GM19240 (cell line): ENCODE measurements around the gene OR2J3.
A peak's percentile ranks its signal among the peaks of the same experiment; 100 is the strongest.
"Not testable (repeated sequence)": the region's sequence is repeated elsewhere in the genome, so short reads cannot be mapped to it uniquely, and the experiment has no call there.

Source experiments
- DNase-seq: peaks from one replicate; pipeline ENCODE4 v3.0.0; 2011; ENCODE audit warnings: low spot score; ENCODE audit not compliant: insufficient read length

OR2J3 gene

DNA sequence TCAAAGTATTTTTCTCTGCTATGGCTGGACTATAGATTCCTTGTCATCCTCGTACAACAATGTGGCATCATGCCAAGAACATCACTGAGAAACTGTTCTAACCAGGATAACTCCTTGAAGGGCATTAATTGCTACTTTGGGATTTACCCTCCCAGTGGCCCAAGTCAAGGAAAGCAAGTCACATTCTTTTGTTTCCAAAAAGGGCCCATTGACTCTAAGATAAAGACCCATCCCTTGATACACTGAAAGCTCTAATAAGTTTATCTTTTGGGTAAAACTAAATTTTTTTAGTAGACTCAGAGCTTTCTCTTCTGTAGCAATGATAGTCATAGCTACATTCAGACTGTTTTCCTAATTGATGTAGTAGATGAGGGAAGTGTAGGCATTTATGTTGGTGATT is at the start of gene OR2J3:
Gene OR2J3 (plus strand): TSS at position 301 of the 400 bp plus-strand sequence. CDS start 3,833 bp downstream, outside the sequence.
- no peak for DNase-seq

GRCh38 chr6:29071831-29072723 is 35.8 kb upstream of the OR2J3 start:
- peak; percentile 29 for DNase-seq

- no peak for DNase-seq
Measured at GRCh38 chr6:29079203-29079602, 28.7 kb upstream of the OR2J3 start.

GRCh38 chr6:29081312-29081711 is 26.5 kb upstream of the OR2J3 start:
- DNase-seq: no peak

DNA sequence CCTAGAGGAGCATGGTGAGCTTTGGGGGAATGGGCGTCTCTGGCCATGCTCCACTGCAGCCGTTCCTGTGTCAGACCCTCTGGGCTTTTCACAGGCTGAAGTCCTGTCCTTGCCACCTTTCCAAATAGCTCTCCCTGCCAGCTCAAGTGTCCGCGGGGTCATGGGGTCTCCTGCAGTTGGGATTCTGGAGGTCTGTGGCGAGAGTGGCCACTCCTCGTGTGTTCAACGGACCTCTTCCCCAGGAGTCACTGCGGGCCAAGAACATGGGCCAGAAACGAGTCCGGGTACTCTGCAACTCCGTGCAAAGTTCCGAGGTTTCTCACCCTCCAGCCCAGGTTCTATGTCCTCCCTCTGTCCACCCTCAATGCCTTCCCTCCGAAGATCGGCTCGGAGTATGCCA is 25.4 kb upstream of the OR2J3 start:
- DNase-seq: no peak

GRCh38 chr6:29087213-29087612 is 20.6 kb upstream of the OR2J3 start, which contains the start of gene OR2B3:
OR2B3 (minus strand) TSS chr6:29087313; CDS start chr6:29087248, 65 bp downstream.
- no peak for DNase-seq

GRCh38 chr6:29092957-29093356 is 14.9 kb upstream of the OR2J3 start:
- DNase-seq: no peak

GRCh38 chr6:29097803-29098202 is 10.1 kb upstream of the OR2J3 start:
- no peak for DNase-seq

DNA sequence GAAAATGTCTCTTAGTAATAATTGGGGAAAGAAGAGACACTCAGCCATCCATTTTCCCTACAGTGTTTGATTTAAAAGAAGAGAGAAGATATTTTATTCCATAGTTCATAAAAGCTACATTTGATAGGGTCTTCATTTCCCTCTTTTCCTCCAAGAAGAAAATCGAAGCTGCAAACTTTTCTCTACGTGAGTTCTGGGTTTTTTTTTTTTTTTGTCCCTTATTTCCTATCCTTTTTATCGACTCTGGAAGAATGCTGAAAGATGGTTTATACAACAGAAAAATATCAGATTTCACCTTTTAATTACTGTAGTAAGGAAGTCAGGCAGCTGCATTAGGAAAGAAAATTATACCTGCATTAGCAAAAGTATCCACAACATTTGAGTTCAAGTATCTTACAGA is 8.7 kb upstream of the OR2J3 start, which contains the start of gene OR2J1:
Gene OR2J1 (plus strand): TSS at position 301 of the 400 bp plus-strand sequence. CDS start 1,453 bp downstream, outside the sequence.
- no peak for DNase-seq

GRCh38 chr6:29112135-29112534 is 4.3 kb downstream of the OR2J3 start:
- DNase-seq: no peak

- DNase-seq: not testable (repeated sequence)
Measured at GRCh38 chr6:29114964-29115363, 7.1 kb downstream of the OR2J3 start.

DNA sequence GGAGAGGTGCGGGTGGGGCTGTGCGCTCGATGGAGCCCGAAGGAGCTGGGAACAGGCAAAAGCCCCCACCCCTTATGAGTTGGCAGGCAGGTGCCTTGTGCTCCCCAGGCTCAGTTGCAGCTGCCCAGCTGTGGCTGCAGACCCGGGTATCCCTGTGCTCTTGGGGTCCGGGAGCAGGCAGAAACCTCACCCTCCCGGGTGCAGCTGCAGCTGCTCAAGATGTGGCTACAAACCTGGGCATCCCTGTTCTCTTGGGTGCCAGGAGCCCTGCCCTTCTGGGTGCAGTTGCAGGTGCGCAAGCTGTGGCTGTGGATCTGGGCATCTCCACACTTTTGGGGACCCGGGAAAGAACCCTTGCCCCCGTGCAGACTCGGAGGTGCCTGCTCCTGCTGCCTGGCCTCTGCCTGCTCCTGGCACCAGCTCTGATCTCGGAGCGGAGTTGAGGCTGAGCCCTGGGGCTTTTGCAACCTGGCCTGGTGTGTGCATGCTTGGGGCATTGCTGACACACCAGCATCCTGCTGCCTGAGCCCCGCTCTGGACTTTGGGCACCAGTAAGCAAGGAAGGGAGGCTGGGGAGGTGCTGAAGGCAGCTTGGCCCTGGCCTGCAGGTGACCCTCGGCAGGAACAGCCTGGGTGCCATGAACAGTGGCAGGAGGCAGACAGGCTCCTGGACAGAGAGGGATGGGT is 21.6 kb downstream of the OR2J3 start:
- no peak for DNase-seq

- DNase-seq: no peak
Measured at GRCh38 chr6:29130644-29131043, 22.8 kb downstream of the OR2J3 start.

GRCh38 chr6:29131691-29132090 is 23.8 kb downstream of the OR2J3 start:
- DNase-seq: no peak

GRCh38 chr6:29137724-29138123 is 29.9 kb downstream of the OR2J3 start:
- DNase-seq: no peak

DNA sequence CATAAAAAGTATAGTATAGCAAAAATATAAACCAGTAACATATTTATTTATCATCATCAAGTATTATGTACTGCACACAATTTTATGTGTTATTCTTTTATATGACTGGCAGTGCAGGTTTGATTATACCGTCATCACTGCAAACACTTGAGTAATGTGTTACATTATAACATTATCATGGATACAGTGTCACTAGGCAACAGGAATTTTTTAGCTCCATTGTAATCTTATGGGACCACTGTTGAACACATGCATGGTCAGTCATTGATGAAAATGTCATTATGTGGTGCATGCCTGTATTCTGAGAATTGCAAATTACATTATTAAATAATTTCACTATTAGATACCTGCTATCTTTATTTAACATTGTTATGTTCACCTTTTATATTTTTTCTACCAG is 33.7 kb downstream of the OR2J3 start:
- no peak for DNase-seq

- no peak for DNase-seq
Measured at GRCh38 chr6:29142309-29142708, 34.5 kb downstream of the OR2J3 start.

GRCh38 chr6:29146179-29146578 is 38.3 kb downstream of the OR2J3 start:
- DNase-seq: no peak

DNA sequence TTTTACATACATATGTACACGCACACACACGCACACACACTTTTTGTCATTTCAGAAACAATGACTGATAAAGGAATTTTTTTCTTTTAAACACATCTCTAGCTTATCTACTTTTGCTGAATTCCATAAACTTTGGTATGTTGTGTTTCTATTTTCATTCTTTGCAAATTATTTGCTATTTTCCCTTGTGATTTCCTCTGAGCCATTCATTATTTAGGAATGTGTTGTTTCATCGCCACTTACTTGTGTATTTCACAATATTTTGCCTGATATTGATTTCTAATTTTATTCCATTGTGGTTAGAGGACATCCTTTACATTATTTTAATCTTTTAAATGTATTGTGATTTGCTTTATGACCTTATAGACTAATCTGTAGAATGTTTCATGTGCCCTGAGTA is 39.2 kb downstream of the OR2J3 start:
- DNase-seq: no peak

DNA sequence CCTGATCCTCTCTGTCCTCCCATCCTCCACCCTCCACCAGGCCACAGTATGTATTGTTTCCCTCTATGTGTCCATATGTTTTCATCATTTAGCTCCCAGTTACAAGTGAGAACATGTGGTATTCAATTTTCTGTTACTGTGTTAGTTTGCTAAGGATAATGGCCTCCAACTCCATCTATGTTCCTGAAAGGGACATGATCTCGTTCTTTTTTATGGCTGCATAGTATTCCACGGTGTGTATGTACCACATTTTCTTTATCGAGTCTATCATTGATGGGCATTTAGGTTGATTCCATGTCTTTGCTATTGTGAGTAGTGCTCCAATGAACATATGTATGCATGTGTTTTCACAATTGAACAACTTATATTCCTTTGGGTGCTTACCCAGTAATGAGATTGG is 41.6 kb downstream of the OR2J3 start:
- DNase-seq: not testable (repeated sequence)

- DNase-seq: no peak
Measured at GRCh38 chr6:29153083-29153482, 45.2 kb downstream of the OR2J3 start.

DNA sequence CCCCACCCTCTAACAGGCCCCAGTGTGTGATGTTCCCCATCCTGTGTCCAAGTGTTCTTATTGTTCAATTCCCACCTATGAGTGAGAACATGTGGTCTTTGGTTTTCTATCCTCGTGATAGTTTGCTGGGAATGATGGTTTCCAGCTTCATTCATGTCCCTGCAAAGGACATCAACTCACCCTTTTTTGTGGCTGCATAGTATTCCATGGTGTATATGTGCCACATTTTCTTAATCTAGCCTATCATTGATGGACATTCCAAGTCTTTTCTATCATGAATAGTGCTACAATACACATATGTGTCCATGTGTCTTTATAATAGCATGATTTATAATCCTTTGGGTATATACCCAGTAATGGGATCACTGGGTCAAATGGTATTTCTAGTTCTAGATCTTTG is 47.3 kb downstream of the OR2J3 start:
- DNase-seq: not testable (repeated sequence)
